Fibroblast of the aortic adventitia (primary cell): ENCODE results near the gene LDLR. TPM values are rescaled to one million over a fixed set of nuclear protein-coding genes. Genes with fewer than 3 reads are reported as not detected.
"Not testable (repeated sequence)": the region's sequence is repeated elsewhere in the genome, so short reads cannot be mapped to it uniquely, and the experiment has no call there.

Experiments
- DNase-seq: peaks from one replicate; pipeline ENCODE4 v3.0.0-alpha.2; 2010; ENCODE audit warnings: low read depth
- H3K4me3 ChIP-seq: 2 replicates; pipeline ENCODE4 v1.5.1; 2011; ENCODE audit warnings: low read depth, mild to moderate bottlenecking, control low read depth, low read length, moderate library complexity
- CTCF ChIP-seq: IDR thresholded peaks from 2 replicates; pipeline ENCODE4 v1.5.1; 2011; ENCODE audit warnings: mild to moderate bottlenecking, low read length, control low read depth, inconsistent platforms; ENCODE audit not compliant: insufficient read depth
- total RNA-seq: library from RNA; depleted of rRNA; stranded (reverse); fragments of >200 nt; gene quantifications from 2 replicates; pipeline ENCODE4 v1.2.3, GENCODE V29; 2012; ENCODE audit warnings: low replicate concordance

Gene LDLR
- total RNA-seq, 1 donor = 116 TPM

- no peak overlapping the region for H3K4me3 ChIP-seq
- peak; percentile 92 for DNase-seq
- no peak for TF ChIP-seq CTCF
Observed at GRCh38 chr19:11152318-11153062, 63.2 kb downstream of the LDLR start.

GRCh38 chr19:11154683-11155047 lies 65.4 kb downstream of the LDLR start:
- DNase-seq = no peak
- peak overlapping the region; percentile 91 for H3K4me3 ChIP-seq
- TF ChIP-seq CTCF = no peak

- no peak for TF ChIP-seq CTCF
- peak; percentile 99 for DNase-seq
- H3K4me3 ChIP-seq = peak within 1 kb of the TSS; percentile 91
Observed at GRCh38 chr19:11155373-11156120, 66.3 kb downstream of the LDLR start, which contains the start of gene SPC24. TSS of gene SPC24 (minus strand) at chr19:11155782. CDS start at chr19:11155776, 6 bp downstream.

GRCh38 chr19:11159598-11160439 lies 70.6 kb downstream of the LDLR start:
- peak; percentile 37 for TF ChIP-seq CTCF
- H3K4me3 ChIP-seq = peak overlapping the region; percentile 25
- peak; percentile 92 for DNase-seq

GRCh38 chr19:11160440-11160768 lies 71.1 kb downstream of the LDLR start:
- not testable (repeated sequence) for H3K4me3 ChIP-seq, DNase-seq

GRCh38 chr19:11164296-11164695 lies 75.0 kb downstream of the LDLR start:
- H3K4me3 ChIP-seq = peak overlapping the region; percentile 54
- DNase-seq = peak; percentile 63
- TF ChIP-seq CTCF = no peak
